Large intestine (tissue), 3 donors: ENCODE measurements around the gene TBC1D2. TPM values are rescaled to one million over a fixed set of nuclear protein-coding genes. Genes with fewer than 3 reads are reported as not detected.
A peak's percentile ranks its signal among the peaks of the same experiment; 100 is the strongest.

Source experiments
- DNase-seq, 2 donors: peaks; one replicate each; pipeline versions ENCODE4 v3.0.0 to v3.0.0-alpha.2; 2013
- H3K27ac ChIP-seq: one replicate; pipeline ENCODE4 v1.5.1; 2013; ENCODE audit warnings: low read length
- H3K27me3 ChIP-seq: 2 replicates; pipeline ENCODE4 v1.6.1; 2013; ENCODE audit warnings: low read length; ENCODE audit not compliant: control insufficient read depth, insufficient read depth
- H3K36me3 ChIP-seq: 2 replicates; pipeline ENCODE4 v1.6.1; 2013; ENCODE audit warnings: low read length; ENCODE audit not compliant: control insufficient read depth, insufficient read depth
- H3K4me1 ChIP-seq: one replicate; pipeline ENCODE4 v1.6.1; 2013; ENCODE audit warnings: low read length; ENCODE audit not compliant: control insufficient read depth, insufficient read depth
- H3K4me3 ChIP-seq: one replicate; pipeline ENCODE4 v1.5.1; 2013; ENCODE audit warnings: low read length
- H3K9me3 ChIP-seq: one replicate; pipeline ENCODE4 v1.6.1; 2013; ENCODE audit warnings: mild to moderate bottlenecking, low read depth, low read length, moderate library complexity; ENCODE audit not compliant: control insufficient read depth
- WGBS: methylation state at CpG from one replicate; pipeline ENCODE4 v1.1.5; 2013; ENCODE audit warnings: low lambda C conversion rate; ENCODE audit not compliant: insufficient coverage; 5-methylcytosine and 5-hydroxymethylcytosine counted together
- polyA plus RNA-seq: library from polyadenylated mRNA; unstranded; fragments of 120-200 nt; gene quantifications from one replicate; pipeline ENCODE4 v1.2.1, GENCODE V29; 2013

TBC1D2 gene
- polyA plus RNA-seq, 1 donor = 30.1 TPM

DNA sequence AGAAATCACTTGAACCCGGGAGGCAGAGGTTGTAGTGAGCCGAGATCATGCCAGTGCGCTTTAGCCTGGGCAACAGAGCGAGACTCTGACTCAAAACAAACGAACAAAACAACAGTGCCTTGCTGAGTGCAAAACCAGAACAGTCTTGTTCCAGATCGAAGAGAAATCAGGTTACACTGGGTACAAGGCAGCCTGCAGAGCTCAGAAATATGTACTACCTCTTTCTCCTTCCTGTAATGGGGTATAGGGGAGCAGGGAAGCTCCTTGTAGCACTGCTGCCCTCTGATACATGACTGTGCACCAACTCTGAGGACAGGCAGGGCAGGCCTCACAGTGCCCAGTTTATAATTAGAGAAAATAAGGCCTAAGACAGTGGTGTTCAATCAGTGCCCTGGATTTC is 24.7 kb downstream of the TBC1D2 start:
- DNase-seq = peak in 1 of 2 donors; percentile 36
- Histone ChIP-seq H3K4me3 (no peak overlapping the region), H3K27ac (peak overlapping the region; percentile 96), H3K9me3 (no peaks in the 10 kb centered on the region), H3K27me3 (no peaks in the 10 kb centered on the region), H3K4me1 (peaks cover 96% of the 10 kb centered on the region), H3K36me3 (peaks cover 21% of the 10 kb centered on the region)
- 90% methylated on average over 2 of the region's 6 CpGs for WGBS

DNA sequence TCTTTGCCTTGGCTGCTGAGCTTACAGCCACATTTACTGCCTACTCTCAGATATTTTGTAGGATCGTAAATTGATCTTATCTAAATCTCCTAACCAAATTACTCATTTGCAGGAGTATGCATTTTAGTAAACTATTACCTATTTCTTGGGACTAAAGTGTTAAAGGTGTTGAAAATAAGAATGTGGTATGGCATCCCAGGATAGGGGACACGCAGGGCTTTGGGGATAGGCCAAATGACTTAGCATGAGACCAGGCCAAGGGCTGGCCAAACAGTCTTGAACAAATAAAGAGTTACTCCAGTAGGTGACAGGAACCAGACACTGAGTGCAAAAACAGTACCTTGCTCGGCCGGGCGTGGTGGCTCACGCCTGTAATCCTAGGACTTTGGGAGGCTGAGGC is 25.1 kb downstream of the TBC1D2 start:
- peaks cover 96% of the 10 kb centered on the region for H3K4me1 ChIP-seq
- WGBS = no CpG with 5 or more reads among the region's 6 CpGs
- peak overlapping the region; percentile 96 for H3K27ac ChIP-seq

DNA sequence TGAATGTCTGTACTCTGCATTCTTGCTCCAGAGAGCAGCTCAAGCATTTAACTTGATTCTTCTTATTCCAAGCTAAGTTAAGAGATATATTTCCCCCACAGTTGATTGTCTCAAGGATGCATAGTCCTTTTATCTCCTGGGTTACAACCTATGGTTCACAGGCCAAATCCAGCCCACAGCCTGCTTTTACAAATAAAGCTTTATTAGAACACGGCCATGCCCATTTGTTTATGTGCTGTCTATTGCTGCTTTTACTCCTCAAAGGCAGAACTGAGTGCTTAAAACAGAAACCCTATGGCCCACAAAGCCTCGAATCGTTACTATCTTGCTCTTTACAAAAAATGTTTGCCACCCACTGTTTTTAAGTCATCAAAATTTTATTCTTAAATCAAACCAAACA is 25.8 kb downstream of the TBC1D2 start:
- H3K36me3 ChIP-seq = peaks cover 21% of the 10 kb centered on the region
- no peak for DNase-seq
- no CpG with 5 or more reads among the region's 3 CpGs for WGBS
- H3K4me3 ChIP-seq = no peak overlapping the region
- H3K27me3 ChIP-seq = no peaks in the 10 kb centered on the region
- H3K9me3 ChIP-seq = no peaks in the 10 kb centered on the region
- peaks cover 95% of the 10 kb centered on the region for H3K4me1 ChIP-seq
- H3K27ac ChIP-seq = peak overlapping the region; percentile 96

More for the DNA sequence above, 25.1 kb downstream of the TBC1D2 start:
- Histone ChIP-seq H3K27me3 (no peaks in the 10 kb centered on the region), H3K36me3 (peaks cover 21% of the 10 kb centered on the region), H3K4me3 (no peak overlapping the region), H3K9me3 (no peaks in the 10 kb centered on the region)
- DNase-seq = no peak

DNA sequence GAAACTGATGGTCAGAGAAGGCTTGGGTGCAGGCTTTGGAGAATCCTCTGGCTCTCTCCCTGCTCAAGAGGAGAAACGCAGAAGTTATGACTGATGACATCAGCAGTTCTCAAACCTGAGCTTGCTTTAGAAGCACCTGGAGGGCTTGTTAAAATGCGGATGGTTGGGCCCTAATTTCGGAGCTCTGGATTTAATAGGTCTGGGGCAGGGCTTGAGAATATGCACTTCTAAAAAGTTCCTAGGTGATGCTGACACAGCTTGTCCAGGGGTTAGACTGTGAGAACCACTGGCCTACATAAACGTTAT is 26.4 kb downstream of the TBC1D2 start:
- H3K9me3 ChIP-seq = no peaks in the 10 kb centered on the region
- peaks cover 94% of the 10 kb centered on the region for H3K4me1 ChIP-seq
- DNase-seq = no peak
- peak overlapping the region; percentile 96 for H3K27ac ChIP-seq
- H3K27me3 ChIP-seq = no peaks in the 10 kb centered on the region
- H3K4me3 ChIP-seq = no peak overlapping the region
- peaks cover 21% of the 10 kb centered on the region for H3K36me3 ChIP-seq
- WGBS = no CpG with 5 or more reads among the region's 4 CpGs

DNA sequence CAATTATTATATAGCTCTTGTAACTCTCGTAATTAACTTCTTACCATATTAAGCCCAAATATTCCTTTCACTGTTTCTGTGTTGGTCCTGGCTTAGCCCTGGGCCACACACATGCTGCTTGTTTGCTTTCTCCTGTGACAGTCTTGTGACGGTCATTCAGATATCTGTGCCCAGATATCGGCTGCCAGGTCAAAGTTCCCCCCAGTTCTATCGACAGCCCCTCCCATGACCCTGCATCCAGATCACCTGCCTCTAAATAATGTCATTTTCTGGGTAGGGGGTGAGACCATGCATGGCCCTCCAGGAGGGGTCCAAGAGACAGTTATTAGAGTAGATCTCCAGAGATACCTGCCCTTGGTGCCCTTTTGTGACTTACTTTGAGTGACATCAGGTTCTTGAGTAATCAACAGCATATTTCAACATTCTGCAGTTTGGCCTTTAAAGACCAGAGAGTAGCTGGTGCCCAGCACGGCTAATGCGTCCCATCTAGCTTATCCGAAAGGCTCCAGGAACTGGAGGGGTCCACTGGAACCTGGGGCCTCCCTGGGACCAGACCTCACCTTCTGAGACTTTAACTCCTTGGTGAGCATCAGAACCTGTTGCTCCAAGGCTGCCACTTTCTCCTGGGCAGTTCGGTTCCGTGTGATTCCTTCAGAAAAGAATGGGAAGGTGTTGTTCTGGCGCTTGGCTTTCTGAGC is 26.9 kb downstream of the TBC1D2 start:
- no peaks in the 10 kb centered on the region for H3K27me3 ChIP-seq
- WGBS = no CpG with 5 or more reads among the region's 10 CpGs
- H3K27ac ChIP-seq = peak overlapping the region; percentile 96
- H3K36me3 ChIP-seq = peaks cover 20% of the 10 kb centered on the region
- H3K4me1 ChIP-seq = peaks cover 89% of the 10 kb centered on the region
- peak; percentile 83 to 94 for DNase-seq
- H3K9me3 ChIP-seq = no peaks in the 10 kb centered on the region
- H3K4me3 ChIP-seq = no peak overlapping the region

DNA sequence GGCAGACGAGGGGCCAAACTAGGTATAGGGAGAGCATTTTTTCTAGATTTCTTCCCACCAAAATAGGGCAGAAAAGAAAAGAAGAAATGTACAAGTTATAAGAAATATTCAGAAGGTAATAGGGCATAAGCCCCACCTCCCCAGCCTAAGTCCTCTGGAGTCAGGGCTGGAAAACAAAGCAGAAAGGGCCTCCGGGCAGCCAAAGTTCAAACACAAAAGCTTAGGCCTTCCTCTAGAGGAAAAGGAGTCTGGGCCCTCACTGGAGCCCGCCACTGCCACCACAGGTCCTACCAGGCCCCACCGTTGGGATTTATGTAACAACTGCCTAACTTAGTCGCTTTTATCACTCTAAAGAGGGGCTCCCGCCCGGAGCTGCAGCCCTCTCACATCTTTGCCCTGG is 27.6 kb downstream of the TBC1D2 start:
- no peaks in the 10 kb centered on the region for H3K27me3 ChIP-seq
- peaks cover 83% of the 10 kb centered on the region for H3K4me1 ChIP-seq
- WGBS = 20% methylated on average over 1 of the region's 7 CpGs
- H3K27ac ChIP-seq = peak overlapping the region; percentile 96
- no peak overlapping the region for H3K4me3 ChIP-seq
- peaks cover 17% of the 10 kb centered on the region for H3K36me3 ChIP-seq
- DNase-seq = peak; percentile 45 to 86
- H3K9me3 ChIP-seq = no peaks in the 10 kb centered on the region

DNA sequence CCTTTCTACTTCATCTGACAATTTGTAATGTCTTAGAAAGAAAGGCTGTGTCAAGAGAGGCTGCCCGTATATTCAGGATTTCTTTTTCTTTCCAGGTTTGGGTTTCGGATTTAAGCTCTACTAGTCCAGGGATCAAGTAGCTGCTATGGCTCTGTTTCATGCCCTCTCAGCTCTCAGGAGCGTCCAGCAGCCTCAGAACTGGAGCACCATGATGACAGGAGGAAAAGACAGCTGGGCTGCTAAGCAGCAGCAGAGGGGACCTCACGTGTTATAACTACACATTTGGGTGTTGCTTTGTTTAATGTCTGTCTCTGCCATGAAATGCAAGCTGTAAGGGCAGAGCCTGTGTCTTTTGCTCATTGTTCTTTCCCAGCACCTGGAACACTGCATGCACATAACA is 28.5 kb downstream of the TBC1D2 start:
- Histone ChIP-seq H3K27ac (peak overlapping the region; percentile 96), H3K4me3 (no peak overlapping the region), H3K27me3 (no peaks in the 10 kb centered on the region), H3K9me3 (no peaks in the 10 kb centered on the region), H3K4me1 (peaks cover 74% of the 10 kb centered on the region), H3K36me3 (peaks cover 25% of the 10 kb centered on the region)
- DNase-seq = peak in 1 of 2 donors; percentile 44
- WGBS = 81% methylated on average over 2 of the region's 4 CpGs

DNA sequence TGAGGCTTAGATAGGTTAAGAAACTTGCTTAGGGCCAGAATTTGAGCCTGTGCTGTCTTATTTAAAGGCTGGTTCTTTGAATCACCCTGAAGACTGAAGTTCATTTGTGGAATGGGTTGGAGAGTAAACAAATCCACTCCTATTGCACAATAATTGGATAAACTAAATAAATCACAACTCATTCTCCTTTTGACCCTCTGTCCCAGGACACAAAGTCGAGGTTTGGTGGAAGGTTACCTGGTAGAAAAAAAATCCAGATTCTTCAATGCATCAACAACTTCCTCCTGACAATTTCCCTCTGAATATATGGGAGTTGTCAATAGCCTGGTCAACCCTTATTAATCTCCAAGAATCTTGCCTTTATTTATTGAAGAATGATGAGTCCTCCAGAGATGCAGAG is 28.9 kb downstream of the TBC1D2 start:
- Histone ChIP-seq H3K4me3 (no peak overlapping the region), H3K4me1 (peaks cover 69% of the 10 kb centered on the region)

DNA sequence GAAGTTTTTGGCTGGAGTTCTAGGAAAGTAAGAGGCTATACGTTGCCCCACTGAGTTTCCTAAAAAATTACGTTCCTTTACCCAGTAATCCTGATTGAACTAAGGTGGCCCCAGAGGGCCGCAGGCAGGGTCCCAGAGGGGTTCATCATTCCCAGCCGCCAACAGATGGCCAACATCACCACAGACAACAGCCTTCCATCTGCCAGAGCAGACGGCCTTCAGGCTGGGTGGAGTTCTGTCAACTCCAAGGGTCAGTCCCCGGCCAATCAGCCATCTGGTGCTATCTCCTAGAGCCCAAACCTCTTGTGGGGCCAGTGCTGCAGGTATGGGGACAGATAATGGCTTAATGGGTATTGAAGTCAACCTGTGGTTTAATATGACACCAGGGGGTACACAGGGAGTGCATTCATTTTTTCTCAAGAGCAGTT is 30.4 kb downstream of the TBC1D2 start:
- no peak overlapping the region for H3K4me3 ChIP-seq
- H3K27ac ChIP-seq = peak overlapping the region; percentile 96
- H3K4me1 ChIP-seq = peaks cover 56% of the 10 kb centered on the region
- no CpG with 5 or more reads among the region's 6 CpGs for WGBS
- H3K27me3 ChIP-seq = no peaks in the 10 kb centered on the region
- H3K36me3 ChIP-seq = peaks cover 38% of the 10 kb centered on the region
- H3K9me3 ChIP-seq = no peaks in the 10 kb centered on the region
- DNase-seq = peak; percentile 62 to 84

More for the DNA sequence above, 28.9 kb downstream of the TBC1D2 start:
- Histone ChIP-seq H3K27ac (peak overlapping the region; percentile 96), H3K36me3 (peaks cover 25% of the 10 kb centered on the region), H3K9me3 (no peaks in the 10 kb centered on the region), H3K27me3 (no peaks in the 10 kb centered on the region)
- no CpG with 5 or more reads among the region's 1 CpG for whole genome bisulfite sequencing
- peak; percentile 52 to 85 for DNase-seq

DNA sequence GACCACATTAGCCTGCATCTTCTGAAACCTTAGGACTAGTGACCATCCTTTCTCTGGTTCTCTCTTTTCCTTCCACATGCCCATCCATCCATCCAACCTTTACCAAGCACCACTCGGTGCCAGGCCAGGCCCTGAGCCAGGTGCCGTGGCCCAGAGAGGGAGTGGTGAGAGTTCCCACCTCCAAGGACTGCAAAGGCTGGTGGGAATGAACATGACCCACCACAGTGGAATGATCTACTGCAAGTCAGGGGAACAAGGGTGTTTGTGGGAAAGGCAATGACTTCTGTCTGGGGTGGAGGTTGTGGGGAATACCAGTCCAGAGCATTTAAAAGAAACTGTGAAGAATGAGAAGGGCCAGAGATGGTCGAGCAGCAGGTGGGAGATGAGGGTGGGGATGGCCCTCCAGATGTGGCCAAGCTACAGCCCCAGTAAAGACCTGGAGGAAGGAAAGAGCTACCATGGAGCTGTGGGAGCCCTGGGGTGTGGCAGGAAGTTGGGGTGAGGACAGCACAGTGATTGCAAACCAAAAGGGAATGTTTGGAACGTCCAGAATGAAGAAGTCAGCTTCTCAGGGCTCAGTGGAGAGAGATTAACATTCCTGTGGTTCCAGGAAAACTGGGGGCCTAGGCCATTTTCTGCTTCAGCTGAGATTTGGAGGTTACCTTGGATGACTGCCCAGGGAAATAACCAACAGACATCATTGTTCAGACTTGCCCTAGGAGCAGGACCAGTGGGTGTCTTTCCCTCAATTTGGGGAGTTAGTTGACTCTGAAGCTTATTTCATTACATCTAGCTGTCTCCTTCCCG is 32.4 kb downstream of the TBC1D2 start:
- DNase-seq = no peak
- Histone ChIP-seq H3K9me3 (no peaks in the 10 kb centered on the region), H3K4me1 (peaks cover 37% of the 10 kb centered on the region), H3K36me3 (peaks cover 46% of the 10 kb centered on the region), H3K27ac (no peak overlapping the region), H3K4me3 (no peak overlapping the region), H3K27me3 (no peaks in the 10 kb centered on the region)
- no CpG with 5 or more reads among the region's 5 CpGs for WGBS
